HEK293 (cell line): ENCODE measurements around the gene PALD1.

Experiments
- CTCF ChIA-PET: fragments of 350-600 bp; formaldehyde crosslinking; extraction: SDS; loops from one replicate; lab custom pipeline; 2021; ENCODE audit warnings: antibody characterized with exemption; lab: Yijun Ruan, JAX
- POLR2A ChIA-PET: fragments of 300-600 bp; formaldehyde crosslinking; extraction: SDS; loops from one replicate; lab custom pipeline; 2020; ENCODE audit warnings: antibody characterized with exemption, inconsistent platforms; lab: Yijun Ruan, JAX
- H3K27ac ChIP-seq: fragments of 200-500 bp; sonication (Bioruptor generic); 2 replicates; pipeline ENCODE4 v1.5.1; 2014; ENCODE audit warnings: low read depth, low read length, control low read depth, inconsistent platforms; ENCODE audit errors: extremely low read depth
- H3K36me3 ChIP-seq, 2 experiments: fragments of 200-500 bp in 1 of 2; sonication (Bioruptor generic) in 1 of 2; 1 replicate in 1 of 2; 2 replicates in 1 of 2; pipeline ENCODE4 v1.5.1; 2014 to 2017; ENCODE audit warnings: inconsistent platforms in 2 of 2, low read length in 2 of 2; ENCODE audit not compliant: control insufficient read depth in 2 of 2, insufficient read depth in 1 of 2
- H3K4me1 ChIP-seq: fragments of 200-500 bp; sonication (Bioruptor generic); 2 replicates; pipeline ENCODE4 v1.5.1; 2014; ENCODE audit warnings: mild to moderate bottlenecking, low read length, inconsistent platforms; ENCODE audit not compliant: control insufficient read depth, insufficient read depth
- H3K4me3 ChIP-seq: 2 replicates; pipeline ENCODE4 v1.5.1; 2011; ENCODE audit warnings: low read depth, mild to moderate bottlenecking, control low read depth, low read length, moderate library complexity
- H3K9me3 ChIP-seq: fragments of 200-500 bp; sonication (Bioruptor generic); 2 replicates; pipeline ENCODE4 v1.5.1; 2014; ENCODE audit warnings: low read depth, low read length, inconsistent platforms; ENCODE audit not compliant: control insufficient read depth, insufficient read depth
- EGR2 ChIP-seq: fragments of 450-650 bp; formaldehyde crosslinking; IDR thresholded peaks from 2 replicates; pipeline ENCODE4 v1.5.1; 2016; ENCODE audit warnings: low read depth, missing biosample characterization, missing genetic modification characterization
- OVOL3 ChIP-seq: fragments of 450-650 bp; formaldehyde crosslinking; IDR thresholded peaks from 2 replicates; pipeline ENCODE4 v1.5.1; 2016; ENCODE audit warnings: missing biosample characterization, missing genetic modification characterization
- SP3 ChIP-seq: fragments of 450-650 bp; formaldehyde crosslinking; IDR thresholded peaks from 2 replicates; pipeline ENCODE4 v1.5.1; 2016; ENCODE audit warnings: missing biosample characterization, missing genetic modification characterization
- TRIM28 ChIP-seq: IDR thresholded peaks from 2 replicates; pipeline ENCODE4 v1.6.1; 2011; ENCODE audit warnings: low read length, control low read depth, borderline replicate concordance
- ZFHX2 ChIP-seq: fragments of 450-650 bp; formaldehyde crosslinking; conservative IDR thresholded peaks from 2 replicates; pipeline ENCODE4 v1.5.1; 2016; ENCODE audit warnings: missing biosample characterization, missing genetic modification characterization
- ZIC2 ChIP-seq: fragments of 450-650 bp; formaldehyde crosslinking; IDR thresholded peaks from 2 replicates; pipeline ENCODE4 v1.5.1; 2016; ENCODE audit warnings: missing biosample characterization, missing genetic modification characterization
- ZNF501 ChIP-seq: fragments of 450-650 bp; formaldehyde crosslinking; IDR thresholded peaks from 2 replicates; pipeline ENCODE4 v1.5.1; 2016; ENCODE audit warnings: missing biosample characterization, missing genetic modification characterization
- ZNF677 ChIP-seq: fragments of 450-650 bp; IDR thresholded peaks from 2 replicates; pipeline ENCODE4 v1.5.0; 2018; ENCODE audit warnings: missing biosample characterization, mild to moderate bottlenecking, missing genetic modification characterization, moderate library complexity
- TF ChIP-seq, protein P1 (sequence below): fragments of 450-650 bp; formaldehyde crosslinking; IDR thresholded peaks from 2 replicates; pipeline ENCODE4 v1.5.1; 2016; ENCODE audit warnings: missing biosample characterization, missing genetic modification characterization
- TF ChIP-seq, protein P2 (sequence below): fragments of 450-650 bp; formaldehyde crosslinking; IDR thresholded peaks from 2 replicates; pipeline ENCODE4 v1.5.1; 2016; ENCODE audit warnings: missing biosample characterization, missing genetic modification characterization, borderline replicate concordance
- TF ChIP-seq, protein P3 (sequence below): fragments of 450-650 bp; formaldehyde crosslinking; IDR thresholded peaks from 2 replicates; pipeline ENCODE4 v1.5.1; 2017; ENCODE audit warnings: missing biosample characterization, mild to moderate bottlenecking, missing genetic modification characterization, moderate library complexity

PALD1 gene

DNA sequence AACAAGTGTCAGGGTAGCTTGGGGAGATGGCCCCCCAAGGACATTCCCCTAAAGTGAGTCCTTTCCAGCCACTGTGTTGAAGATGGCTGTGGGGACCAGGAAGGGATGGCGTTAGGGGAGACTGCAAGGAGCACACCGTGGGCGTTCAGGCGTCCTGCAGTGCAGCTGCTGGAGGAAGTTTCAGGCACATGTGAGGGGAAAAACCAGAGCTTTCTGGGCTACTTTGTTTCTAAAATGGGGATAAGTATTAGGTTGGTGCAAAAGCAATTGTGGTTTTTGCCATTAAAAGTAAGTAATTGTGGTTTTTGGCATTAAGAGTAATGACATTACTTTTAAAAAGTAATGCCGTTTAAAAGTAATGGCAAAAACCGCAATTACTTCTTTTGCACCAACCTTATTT lies 109.7 kb downstream of the PALD1 start:
- peaks cover 11% of the 10 kb centered on the region for H3K4me1 ChIP-seq
- CTCF ChIA-PET: interaction anchor here (0.6 kb wide), 1 partner anchor 130 kb away, joined by 4 read pairs; no protein-coding TSS in a partner anchor
- TF ChIP-seq, protein P1, sequence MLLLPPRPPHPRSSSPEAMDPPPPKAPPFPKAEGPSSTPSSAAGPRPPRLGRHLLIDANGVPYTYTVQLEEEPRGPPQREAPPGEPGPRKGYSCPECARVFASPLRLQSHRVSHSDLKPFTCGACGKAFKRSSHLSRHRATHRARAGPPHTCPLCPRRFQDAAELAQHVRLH (tag by site-specific recombination): no peak
- TF ChIP-seq ZFHX2 (tag by site-specific recombination) (peak; percentile 53; the same call in 1 of the 2 replicates), ZIC2 (tag by site-specific recombination) (peak; percentile 73), SP3 (tag by site-specific recombination) (no peak), EGR2 (tag by site-specific recombination) (0 out of 2 replicates have a peak, but pooled peaks have one; percentile 47), ZNF677 (tag by site-specific recombination) (no peak), TRIM28 (no peak)
- TF ChIP-seq, protein P2, sequence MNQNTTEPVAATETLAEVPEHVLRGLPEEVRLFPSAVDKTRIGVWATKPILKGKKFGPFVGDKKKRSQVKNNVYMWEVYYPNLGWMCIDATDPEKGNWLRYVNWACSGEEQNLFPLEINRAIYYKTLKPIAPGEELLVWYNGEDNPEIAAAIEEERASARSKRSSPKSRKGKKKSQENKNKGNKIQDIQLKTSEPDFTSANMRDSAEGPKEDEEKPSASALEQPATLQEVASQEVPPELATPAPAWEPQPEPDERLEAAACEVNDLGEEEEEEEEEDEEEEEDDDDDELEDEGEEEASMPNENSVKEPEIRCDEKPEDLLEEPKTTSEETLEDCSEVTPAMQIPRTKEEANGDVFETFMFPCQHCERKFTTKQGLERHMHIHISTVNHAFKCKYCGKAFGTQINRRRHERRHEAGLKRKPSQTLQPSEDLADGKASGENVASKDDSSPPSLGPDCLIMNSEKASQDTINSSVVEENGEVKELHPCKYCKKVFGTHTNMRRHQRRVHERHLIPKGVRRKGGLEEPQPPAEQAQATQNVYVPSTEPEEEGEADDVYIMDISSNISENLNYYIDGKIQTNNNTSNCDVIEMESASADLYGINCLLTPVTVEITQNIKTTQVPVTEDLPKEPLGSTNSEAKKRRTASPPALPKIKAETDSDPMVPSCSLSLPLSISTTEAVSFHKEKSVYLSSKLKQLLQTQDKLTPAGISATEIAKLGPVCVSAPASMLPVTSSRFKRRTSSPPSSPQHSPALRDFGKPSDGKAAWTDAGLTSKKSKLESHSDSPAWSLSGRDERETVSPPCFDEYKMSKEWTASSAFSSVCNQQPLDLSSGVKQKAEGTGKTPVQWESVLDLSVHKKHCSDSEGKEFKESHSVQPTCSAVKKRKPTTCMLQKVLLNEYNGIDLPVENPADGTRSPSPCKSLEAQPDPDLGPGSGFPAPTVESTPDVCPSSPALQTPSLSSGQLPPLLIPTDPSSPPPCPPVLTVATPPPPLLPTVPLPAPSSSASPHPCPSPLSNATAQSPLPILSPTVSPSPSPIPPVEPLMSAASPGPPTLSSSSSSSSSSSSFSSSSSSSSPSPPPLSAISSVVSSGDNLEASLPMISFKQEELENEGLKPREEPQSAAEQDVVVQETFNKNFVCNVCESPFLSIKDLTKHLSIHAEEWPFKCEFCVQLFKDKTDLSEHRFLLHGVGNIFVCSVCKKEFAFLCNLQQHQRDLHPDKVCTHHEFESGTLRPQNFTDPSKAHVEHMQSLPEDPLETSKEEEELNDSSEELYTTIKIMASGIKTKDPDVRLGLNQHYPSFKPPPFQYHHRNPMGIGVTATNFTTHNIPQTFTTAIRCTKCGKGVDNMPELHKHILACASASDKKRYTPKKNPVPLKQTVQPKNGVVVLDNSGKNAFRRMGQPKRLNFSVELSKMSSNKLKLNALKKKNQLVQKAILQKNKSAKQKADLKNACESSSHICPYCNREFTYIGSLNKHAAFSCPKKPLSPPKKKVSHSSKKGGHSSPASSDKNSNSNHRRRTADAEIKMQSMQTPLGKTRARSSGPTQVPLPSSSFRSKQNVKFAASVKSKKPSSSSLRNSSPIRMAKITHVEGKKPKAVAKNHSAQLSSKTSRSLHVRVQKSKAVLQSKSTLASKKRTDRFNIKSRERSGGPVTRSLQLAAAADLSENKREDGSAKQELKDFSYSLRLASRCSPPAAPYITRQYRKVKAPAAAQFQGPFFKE: no peak
- H3K36me3 ChIP-seq: no peaks in the 10 kb centered on the region
- H3K27ac ChIP-seq: no peak overlapping the region
- H3K4me3 ChIP-seq: no peak overlapping the region
- H3K9me3 ChIP-seq: no peaks in the 10 kb centered on the region
- POLR2A ChIA-PET: no interaction called here

DNA sequence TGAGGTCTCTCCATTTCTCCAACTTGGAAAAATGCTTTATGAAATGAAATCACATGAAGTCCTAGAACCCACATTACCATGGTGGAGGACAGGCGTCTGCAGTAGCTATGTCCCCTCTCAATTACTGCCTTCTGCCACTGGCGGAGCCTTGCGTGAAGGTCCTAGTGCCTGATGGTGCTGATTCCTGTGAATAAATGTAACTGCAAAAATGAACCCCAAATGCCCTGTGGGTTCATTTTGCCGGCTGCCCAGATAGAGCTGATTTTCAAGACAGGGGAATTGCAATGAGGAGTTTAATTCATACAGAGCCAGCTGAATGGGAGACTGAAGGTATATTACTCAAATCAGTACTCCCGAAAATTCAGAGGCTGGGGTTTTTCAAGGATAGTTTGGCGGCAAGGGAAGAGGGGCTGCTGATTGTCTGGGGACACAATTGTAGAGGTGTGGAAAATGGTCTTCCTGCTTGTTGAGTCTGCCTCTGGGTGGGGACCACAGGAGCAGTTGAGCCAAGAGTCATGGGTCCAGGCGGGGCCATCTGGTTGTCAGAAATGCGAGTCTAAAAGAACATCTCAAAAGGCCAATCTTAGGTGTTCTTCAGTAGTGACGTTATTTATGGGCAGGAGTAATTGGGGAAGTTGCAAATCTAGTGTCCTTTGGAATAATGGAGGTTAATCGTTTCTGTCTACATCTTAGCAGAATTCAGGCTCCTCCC lies 110.4 kb downstream of the PALD1 start:
- H3K36me3 ChIP-seq: no peaks in the 10 kb centered on the region
- H3K27ac ChIP-seq: no peak overlapping the region
- H3K4me3 ChIP-seq: no peak overlapping the region
- H3K9me3 ChIP-seq: no peaks in the 10 kb centered on the region
- CTCF ChIA-PET: interaction anchor here (0.6 kb wide), 1 partner anchor 23 kb away, joined by 3 read pairs; no protein-coding TSS in a partner anchor
- no peak for TF ChIP-seq ZNF501
- peaks cover 11% of the 10 kb centered on the region for H3K4me1 ChIP-seq
- POLR2A ChIA-PET: interaction anchor here (0.6 kb wide), 1 partner anchor 23 kb away, joined by 4 read pairs; no protein-coding TSS in a partner anchor

DNA sequence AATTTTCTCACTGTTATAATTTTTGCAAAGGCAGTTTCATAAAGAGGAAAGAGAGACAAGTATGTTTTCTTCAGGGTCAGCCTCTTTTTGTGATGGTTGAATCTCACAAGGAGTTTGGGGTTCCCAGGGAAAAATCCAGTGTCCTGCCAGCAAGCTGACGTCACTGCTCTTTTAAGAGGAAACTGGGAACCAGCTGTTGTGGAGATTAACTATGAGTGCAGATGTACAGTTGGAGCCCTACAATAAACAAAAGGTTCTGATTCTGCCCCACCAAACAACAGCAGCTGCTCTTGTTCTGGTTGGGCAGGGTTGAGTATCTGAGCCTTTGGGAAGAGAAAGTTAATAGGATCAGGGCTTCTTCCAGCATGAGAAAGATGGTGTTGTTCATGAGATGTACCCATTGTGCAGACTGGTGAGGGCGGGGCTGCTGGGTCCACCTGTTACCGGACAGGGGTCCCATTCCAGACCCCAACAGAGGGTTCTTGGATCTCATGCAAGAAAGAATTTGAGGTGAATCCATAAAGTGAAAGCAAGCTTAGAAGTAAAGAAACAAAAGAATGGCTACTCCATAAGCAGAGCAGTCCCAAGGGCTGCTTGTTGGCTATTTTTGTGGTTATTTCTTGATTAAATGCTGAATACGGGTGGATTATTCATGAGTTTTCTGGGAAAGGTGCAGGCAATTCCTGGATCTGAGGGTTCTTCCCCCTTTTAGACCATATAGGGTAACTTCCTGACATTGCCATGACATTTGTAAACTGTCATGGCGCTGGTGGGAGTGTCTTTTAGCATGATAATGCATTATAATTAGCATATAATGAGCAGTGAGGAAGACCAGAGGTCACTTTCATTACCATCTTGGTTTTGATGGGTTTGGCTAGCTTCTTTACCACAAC lies 111.4 kb downstream of the PALD1 start:
- Histone ChIP-seq H3K36me3 (no peaks in the 10 kb centered on the region), H3K4me3 (no peak overlapping the region), H3K9me3 (no peaks in the 10 kb centered on the region), H3K27ac (no peak overlapping the region), H3K4me1 (peaks cover 7% of the 10 kb centered on the region)
- no peak for TF ChIP-seq OVOL3 (tag by site-specific recombination)
- TF ChIP-seq, protein P3, sequence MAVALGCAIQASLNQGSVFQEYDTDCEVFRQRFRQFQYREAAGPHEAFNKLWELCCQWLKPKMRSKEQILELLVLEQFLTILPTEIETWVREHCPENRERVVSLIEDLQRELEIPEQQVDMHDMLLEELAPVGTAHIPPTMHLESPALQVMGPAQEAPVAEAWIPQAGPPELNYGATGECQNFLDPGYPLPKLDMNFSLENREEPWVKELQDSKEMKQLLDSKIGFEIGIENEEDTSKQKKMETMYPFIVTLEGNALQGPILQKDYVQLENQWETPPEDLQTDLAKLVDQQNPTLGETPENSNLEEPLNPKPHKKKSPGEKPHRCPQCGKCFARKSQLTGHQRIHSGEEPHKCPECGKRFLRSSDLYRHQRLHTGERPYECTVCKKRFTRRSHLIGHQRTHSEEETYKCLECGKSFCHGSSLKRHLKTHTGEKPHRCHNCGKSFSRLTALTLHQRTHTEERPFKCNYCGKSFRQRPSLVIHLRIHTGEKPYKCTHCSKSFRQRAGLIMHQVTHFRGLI (tag by site-specific recombination): peak; percentile 82
- POLR2A ChIA-PET: no interaction called here
- CTCF ChIA-PET: no interaction called here
